Hindlimb muscle (tissue), 1 donor: ENCODE measurements around the gene ZCCHC17. TPM values are rescaled to one million over a fixed set of nuclear protein-coding genes. Genes with fewer than 3 reads are reported as not detected.
A peak's percentile ranks its signal among the peaks of the same experiment; 100 is the strongest.
"Not testable (repeated sequence)": the region's sequence is repeated elsewhere in the genome, so short reads cannot be mapped to it uniquely, and the experiment has no call there.

Source experiments
- DNase-seq: peaks from one replicate; pipeline ENCODE4 v3.0.0-alpha.2; 2013
- polyA plus RNA-seq: library from polyadenylated mRNA; unstranded; fragments of 120-200 nt; gene quantifications from one replicate; pipeline ENCODE4 v1.2.1, GENCODE V29; 2013; ENCODE audit not compliant: insufficient read length

ZCCHC17 gene
- polyA plus RNA-seq, 1 donor = 24.2 TPM

GRCh38 chr1:31371121-31371959 lies 74.5 kb downstream of the ZCCHC17 start:
- DNase-seq = no peak

- DNase-seq = no peak
These were observed 75.2 kb downstream of the ZCCHC17 start for GRCh38 chr1:31372051-31372450.

GRCh38 chr1:31372751-31373055 lies 75.9 kb downstream of the ZCCHC17 start:
- DNase-seq = no peak

GRCh38 chr1:31373056-31373896 lies 76.4 kb downstream of the ZCCHC17 start, which contains the start of gene FABP3:
TSS of gene FABP3 (minus strand) at chr1:31373076. CDS start at chr1:31373014, 62 bp downstream.
- peak; percentile 77 for DNase-seq

GRCh38 chr1:31373897-31374486 lies 77.2 kb downstream of the ZCCHC17 start:
- no peak for DNase-seq

- peak; percentile 85 for DNase-seq
These were observed 77.8 kb downstream of the ZCCHC17 start for GRCh38 chr1:31374511-31375196.

- DNase-seq = peak; percentile 90
These were observed 79.7 kb downstream of the ZCCHC17 start for GRCh38 chr1:31376375-31377134.

- no peak for DNase-seq
These were observed 80.6 kb downstream of the ZCCHC17 start for GRCh38 chr1:31377364-31377863.

GRCh38 chr1:31378001-31378400 lies 81.2 kb downstream of the ZCCHC17 start:
- DNase-seq = no peak

- no peak for DNase-seq
These were observed 83.3 kb downstream of the ZCCHC17 start for GRCh38 chr1:31380181-31380580.

- no peak for DNase-seq
These were observed 84.8 kb downstream of the ZCCHC17 start for GRCh38 chr1:31381394-31382294.

GRCh38 chr1:31382379-31382989 lies 85.7 kb downstream of the ZCCHC17 start:
- no peak for DNase-seq

GRCh38 chr1:31383967-31384366 lies 87.1 kb downstream of the ZCCHC17 start:
- DNase-seq = no peak

GRCh38 chr1:31386576-31387243 lies 89.9 kb downstream of the ZCCHC17 start:
- not testable (repeated sequence) for DNase-seq

GRCh38 chr1:31387612-31388011 lies 90.8 kb downstream of the ZCCHC17 start:
- no peak for DNase-seq

GRCh38 chr1:31389616-31390015 lies 92.8 kb downstream of the ZCCHC17 start:
- no peak for DNase-seq

GRCh38 chr1:31390071-31390470 lies 93.2 kb downstream of the ZCCHC17 start:
- DNase-seq = no peak

GRCh38 chr1:31393463-31393862 lies 96.6 kb downstream of the ZCCHC17 start:
- no peak for DNase-seq

- DNase-seq = peak; percentile 80
These were observed 97.9 kb downstream of the ZCCHC17 start for GRCh38 chr1:31394584-31395193.
